ENCODE measurements around the gene MOB4. TPM values are rescaled to one million over a fixed set of nuclear protein-coding genes. Genes with fewer than 3 reads are reported as not detected.
"Not testable (repeated sequence)": the region's sequence is repeated elsewhere in the genome, so short reads cannot be mapped to it uniquely, and the experiment has no call there.

Gene MOB4
- total and polyA plus RNA-seq, 4 donors, result 24.0 to 36.1 (median 25.4) TPM

DNA sequence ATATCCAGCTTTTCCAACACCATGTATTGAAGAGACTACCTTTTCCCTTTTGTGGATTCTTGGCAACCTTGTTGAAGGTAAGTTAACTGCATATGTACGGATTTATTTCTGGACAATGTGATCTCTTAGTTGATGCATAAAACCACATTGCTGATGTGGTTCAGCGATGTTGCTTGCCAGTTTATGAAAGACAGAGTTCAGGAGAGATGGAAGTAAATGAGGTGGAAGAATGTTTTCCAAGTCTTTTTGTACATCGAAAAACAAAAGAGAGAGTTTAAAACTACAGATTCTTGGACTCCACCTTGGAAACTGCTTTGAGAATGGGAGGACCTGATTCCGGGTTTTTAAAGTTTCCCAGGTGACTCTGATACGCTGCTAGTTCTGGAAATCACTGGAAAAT is 43.8 kb downstream of the MOB4 start:
- Histone ChIP-seq H3K4me3 (ENCODE audit: low read length in 2 of 2) (no peak overlapping the region), H3K27ac (ENCODE audit: low read depth in 1 of 2, low read length in 2 of 2) (no peak overlapping the region), H3K9me3 (ENCODE audit: control insufficient read depth, low read length) (no peaks in the 10 kb centered on the region), H3K27me3 (ENCODE audit: control insufficient read depth in 1 of 2, insufficient read depth in 2 of 2, low read length in 1 of 2) (no peaks in the 10 kb centered on the region), H3K36me3 (ENCODE audit: control insufficient read depth in 1 of 2, insufficient read depth in 2 of 2, low read length in 1 of 2) (no peaks in the 10 kb centered on the region), H3K4me1 (ENCODE audit: control insufficient read depth in 1 of 2, insufficient read depth in 2 of 2, low read length in 2 of 2) (peaks cover 0 to 2% of the 10 kb centered on the region in 2 donors)
- 94% methylated on average over 5 of the region's 5 CpGs for WGBS, 2 donors
- intact Hi-C loops (cut with DNase I), result no loop called here
- ATAC-seq (ENCODE audit: low FRiP score), result no peak
- no peak for DNase-seq

DNA sequence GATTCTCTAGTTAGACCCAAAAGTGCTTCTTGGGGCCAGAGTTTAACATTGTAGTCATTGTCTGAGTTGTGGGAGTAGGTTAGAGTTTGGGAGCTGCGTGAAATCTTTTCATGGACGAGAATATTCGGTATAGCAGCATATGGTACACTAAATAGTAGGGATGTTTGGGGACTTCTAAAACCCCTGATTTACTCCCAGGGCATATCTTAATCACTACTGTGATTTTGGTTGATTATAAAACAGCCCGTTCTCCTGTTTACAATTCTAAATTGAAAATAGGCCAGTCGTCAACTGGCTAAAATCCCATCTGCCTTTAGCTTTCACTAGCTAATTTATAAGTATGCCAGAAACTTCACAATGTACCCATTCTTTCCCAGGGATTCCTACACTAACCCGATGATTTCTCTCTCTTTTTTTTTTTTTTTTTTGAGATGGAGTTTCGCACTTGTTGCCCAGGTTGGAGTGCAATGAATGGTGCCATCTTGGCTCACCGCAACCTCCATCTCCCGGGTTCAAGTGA is 44.3 kb downstream of the MOB4 start:
- ATAC-seq (ENCODE audit: low FRiP score) (no peak), DNase-seq (no peak)
- Histone ChIP-seq H3K4me3 (ENCODE audit: low read length in 2 of 2) (no peak overlapping the region), H3K27ac (ENCODE audit: low read depth in 1 of 2, low read length in 2 of 2) (no peak overlapping the region), H3K9me3 (ENCODE audit: control insufficient read depth, low read length) (no peaks in the 10 kb centered on the region), H3K4me1 (ENCODE audit: control insufficient read depth in 1 of 2, insufficient read depth in 2 of 2, low read length in 2 of 2) (peaks cover 0 to 2% of the 10 kb centered on the region in 2 donors), H3K27me3 (ENCODE audit: control insufficient read depth in 1 of 2, insufficient read depth in 2 of 2, low read length in 1 of 2) (no peaks in the 10 kb centered on the region), H3K36me3 (ENCODE audit: control insufficient read depth in 1 of 2, insufficient read depth in 2 of 2, low read length in 1 of 2) (no peaks in the 10 kb centered on the region)
- WGBS, 2 donors, result 91 to 95% methylated on average over 9 of the region's 9 CpGs
- intact Hi-C loops (cut with DNase I), result no loop called here

DNA sequence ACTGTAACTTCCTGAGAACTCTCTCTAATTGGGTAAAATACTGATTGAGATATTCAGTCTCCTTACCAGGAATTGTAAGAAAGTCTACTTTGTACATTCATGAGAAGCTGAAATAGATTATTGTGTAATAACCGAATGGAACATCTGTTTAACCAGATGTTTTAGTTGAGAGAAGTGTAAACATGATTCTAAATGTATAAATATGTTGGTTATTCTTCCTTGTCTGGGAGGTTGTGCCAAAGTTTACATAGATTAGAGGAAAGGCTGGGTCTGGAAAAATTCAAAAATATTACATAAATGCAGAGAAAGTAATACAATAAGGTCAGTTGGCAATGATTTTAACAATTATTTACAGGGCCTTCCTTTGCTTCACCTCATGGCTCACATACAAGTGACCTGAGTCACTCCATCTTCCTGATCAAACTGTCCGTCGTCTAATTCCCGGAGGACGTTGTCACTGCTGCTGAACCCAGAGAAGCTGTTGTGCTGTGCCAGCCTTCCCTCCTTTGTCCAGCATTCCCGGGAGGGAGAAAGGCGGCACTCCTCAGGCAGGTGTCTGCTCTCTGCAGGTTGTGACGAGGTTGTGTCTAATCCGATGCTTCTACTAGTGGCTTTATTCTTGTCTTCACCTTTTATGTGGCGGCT is 55.9 kb downstream of the MOB4 start:
- Histone ChIP-seq H3K27me3 (ENCODE audit: control insufficient read depth in 1 of 2, insufficient read depth in 2 of 2, low read length in 1 of 2) (no peaks in the 10 kb centered on the region), H3K9me3 (ENCODE audit: control insufficient read depth, low read length) (no peaks in the 10 kb centered on the region), H3K4me1 (ENCODE audit: control insufficient read depth in 1 of 2, insufficient read depth in 2 of 2, low read length in 2 of 2) (peaks cover 2% of the 10 kb centered on the region in 2 donors), H3K27ac (ENCODE audit: low read depth in 1 of 2, low read length in 2 of 2) (no peak overlapping the region), H3K36me3 (ENCODE audit: control insufficient read depth in 1 of 2, insufficient read depth in 2 of 2, low read length in 1 of 2) (peaks cover 0 to 3% of the 10 kb centered on the region in 2 donors), H3K4me3 (ENCODE audit: low read length in 2 of 2) (no peak overlapping the region)
- ATAC-seq (ENCODE audit: low FRiP score), result no peak
- WGBS, 2 donors, result 61 to 66% methylated on average over 10 of the region's 10 CpGs
- intact Hi-C loops (cut with DNase I), result no loop called here
- no peak for DNase-seq

DNA sequence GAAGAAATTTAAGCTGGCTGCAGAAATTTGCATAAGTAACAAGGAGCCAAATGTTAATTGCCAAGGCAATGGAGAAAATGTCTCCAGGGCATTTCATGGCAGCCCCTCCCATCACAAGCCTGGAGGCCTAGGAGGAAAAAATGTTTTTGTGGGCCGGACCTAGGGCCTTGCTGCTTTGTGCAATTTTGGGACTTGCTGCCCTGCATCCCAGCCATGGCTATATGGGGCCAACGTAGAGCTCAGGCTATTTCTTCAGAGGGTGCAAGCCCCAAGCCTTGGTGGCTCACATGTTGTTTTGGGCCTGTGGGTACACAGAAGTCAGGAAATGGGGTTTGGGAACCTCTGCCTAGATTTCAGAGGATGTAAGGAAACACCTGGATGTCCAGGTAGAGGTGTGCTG is 57.7 kb downstream of the MOB4 start:
- H3K4me3 ChIP-seq (ENCODE audit: low read length in 2 of 2), result no peak overlapping the region
- H3K36me3 ChIP-seq (ENCODE audit: control insufficient read depth in 1 of 2, insufficient read depth in 2 of 2, low read length in 1 of 2), result peaks cover 0 to 3% of the 10 kb centered on the region in 2 donors
- H3K27me3 ChIP-seq (ENCODE audit: control insufficient read depth in 1 of 2, insufficient read depth in 2 of 2, low read length in 1 of 2), result no peaks in the 10 kb centered on the region
- ATAC-seq (ENCODE audit: low FRiP score) (no peak), DNase-seq (no peak)
- WGBS, 2 donors, result 98 to 99% methylated on average over 2 of the region's 2 CpGs
- H3K9me3 ChIP-seq (ENCODE audit: control insufficient read depth, low read length), result no peaks in the 10 kb centered on the region
- intact Hi-C loops (cut with DNase I), result no loop called here
- peaks cover 4 to 7% of the 10 kb centered on the region in 2 donors for H3K4me1 ChIP-seq (ENCODE audit: control insufficient read depth in 1 of 2, insufficient read depth in 2 of 2, low read length in 2 of 2)
- H3K27ac ChIP-seq (ENCODE audit: low read depth in 1 of 2, low read length in 2 of 2), result no peak overlapping the region

DNA sequence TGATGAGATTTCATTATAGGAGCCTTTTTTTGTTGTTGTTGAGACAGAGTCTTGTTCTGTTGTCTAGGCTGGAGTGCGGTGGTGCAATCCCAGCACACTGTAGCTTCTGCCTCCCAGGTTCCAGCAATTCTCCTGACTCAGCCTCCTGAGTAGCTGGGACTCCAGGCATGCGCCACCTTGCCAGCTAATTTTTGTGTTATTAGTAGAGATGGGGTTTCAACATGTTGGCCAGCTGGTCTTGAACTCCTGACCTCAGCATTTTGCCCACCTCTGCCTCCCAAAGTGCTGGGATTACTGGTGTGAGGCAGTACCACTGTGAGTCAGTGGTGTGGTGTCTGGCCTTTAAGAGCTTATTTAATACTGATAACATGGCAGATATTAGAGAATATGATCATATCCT is 60.1 kb downstream of the MOB4 start:
- H3K4me1 ChIP-seq (ENCODE audit: control insufficient read depth in 1 of 2, insufficient read depth in 2 of 2, low read length in 2 of 2), result peaks cover 4 to 7% of the 10 kb centered on the region in 2 donors
- no peaks in the 10 kb centered on the region for H3K27me3 ChIP-seq (ENCODE audit: control insufficient read depth in 1 of 2, insufficient read depth in 2 of 2, low read length in 1 of 2)
- no peak overlapping the region for H3K27ac ChIP-seq (ENCODE audit: low read depth in 1 of 2, low read length in 2 of 2)
- intact Hi-C loops (cut with DNase I), result no loop called here
- H3K9me3 ChIP-seq (ENCODE audit: control insufficient read depth, low read length), result no peaks in the 10 kb centered on the region
- peaks cover 0 to 3% of the 10 kb centered on the region in 2 donors for H3K36me3 ChIP-seq (ENCODE audit: control insufficient read depth in 1 of 2, insufficient read depth in 2 of 2, low read length in 1 of 2)
- WGBS, 2 donors, result 97% methylated on average over 2 of the region's 2 CpGs
- ATAC-seq (ENCODE audit: low FRiP score), result no peak
- no peak overlapping the region for H3K4me3 ChIP-seq (ENCODE audit: low read length in 2 of 2)
- DNase-seq, result peak in 1 of 2 donors; percentile 51

DNA sequence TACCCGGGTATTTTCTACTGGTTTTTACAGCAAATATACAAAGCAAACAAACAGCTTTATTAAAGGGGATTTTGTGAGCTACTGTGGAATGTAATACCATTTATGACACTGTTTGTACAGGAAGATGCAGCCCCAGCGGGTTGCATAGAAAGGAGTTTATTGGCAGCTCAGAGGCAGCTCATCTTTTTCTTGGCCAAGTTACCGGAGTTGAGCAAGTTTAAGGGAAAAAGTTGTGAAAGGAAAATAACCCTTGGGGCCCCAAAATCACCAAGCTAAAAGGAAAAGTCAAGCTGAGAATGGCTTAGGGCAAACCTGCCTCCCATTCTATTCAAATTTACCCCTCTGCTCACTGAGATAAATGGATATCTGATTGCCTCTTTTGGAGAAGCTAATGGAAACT is 60.8 kb downstream of the MOB4 start:
- no peaks in the 10 kb centered on the region for H3K9me3 ChIP-seq (ENCODE audit: control insufficient read depth, low read length)
- no peak overlapping the region for H3K27ac ChIP-seq (ENCODE audit: low read depth in 1 of 2, low read length in 2 of 2)
- WGBS, 2 donors, result 11 to 19% methylated on average over 3 of the region's 3 CpGs
- H3K27me3 ChIP-seq (ENCODE audit: control insufficient read depth in 1 of 2, insufficient read depth in 2 of 2, low read length in 1 of 2), result no peaks in the 10 kb centered on the region
- peaks cover 0 to 3% of the 10 kb centered on the region in 2 donors for H3K36me3 ChIP-seq (ENCODE audit: control insufficient read depth in 1 of 2, insufficient read depth in 2 of 2, low read length in 1 of 2)
- H3K4me3 ChIP-seq (ENCODE audit: low read length in 2 of 2), result no peak overlapping the region
- intact Hi-C loops (cut with DNase I), result no loop called here
- ATAC-seq (ENCODE audit: low FRiP score) (peak; percentile 74), DNase-seq (no peak)
- peaks cover 4 to 7% of the 10 kb centered on the region in 2 donors for H3K4me1 ChIP-seq (ENCODE audit: control insufficient read depth in 1 of 2, insufficient read depth in 2 of 2, low read length in 2 of 2)

DNA sequence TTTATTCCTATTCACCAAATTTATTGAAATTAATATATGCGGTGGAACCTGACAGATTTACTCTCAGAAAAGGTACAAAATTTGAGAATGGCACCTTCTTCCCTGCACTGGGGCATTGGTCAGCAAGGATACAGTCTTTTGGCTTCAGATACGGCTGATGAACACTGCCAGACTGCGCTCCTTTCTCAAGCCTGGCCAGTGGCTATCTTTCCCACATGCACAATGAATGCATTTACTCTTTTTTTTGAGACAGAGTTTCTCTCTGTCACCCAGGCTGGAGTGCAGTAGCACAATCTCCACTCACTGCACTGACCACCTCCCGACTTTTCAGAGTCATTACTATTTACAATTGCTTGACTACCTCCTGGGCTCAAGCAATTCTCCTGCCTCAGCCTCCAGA is 61.6 kb downstream of the MOB4 start:
- no peak overlapping the region for H3K27ac ChIP-seq (ENCODE audit: low read depth in 1 of 2, low read length in 2 of 2)
- 87 to 92% methylated on average over 4 of the region's 4 CpGs for WGBS, 2 donors
- H3K27me3 ChIP-seq (ENCODE audit: control insufficient read depth in 1 of 2, insufficient read depth in 2 of 2, low read length in 1 of 2), result no peaks in the 10 kb centered on the region
- no peak overlapping the region for H3K4me3 ChIP-seq (ENCODE audit: low read length in 2 of 2)
- DNase-seq (no peak), ATAC-seq (ENCODE audit: low FRiP score) (peak; percentile 46)
- peaks cover 4 to 7% of the 10 kb centered on the region in 2 donors for H3K4me1 ChIP-seq (ENCODE audit: control insufficient read depth in 1 of 2, insufficient read depth in 2 of 2, low read length in 2 of 2)
- intact Hi-C loops (cut with DNase I), result no loop called here
- no peaks in the 10 kb centered on the region for H3K36me3 ChIP-seq (ENCODE audit: control insufficient read depth in 1 of 2, insufficient read depth in 2 of 2, low read length in 1 of 2)
- no peaks in the 10 kb centered on the region for H3K9me3 ChIP-seq (ENCODE audit: control insufficient read depth, low read length)

DNA sequence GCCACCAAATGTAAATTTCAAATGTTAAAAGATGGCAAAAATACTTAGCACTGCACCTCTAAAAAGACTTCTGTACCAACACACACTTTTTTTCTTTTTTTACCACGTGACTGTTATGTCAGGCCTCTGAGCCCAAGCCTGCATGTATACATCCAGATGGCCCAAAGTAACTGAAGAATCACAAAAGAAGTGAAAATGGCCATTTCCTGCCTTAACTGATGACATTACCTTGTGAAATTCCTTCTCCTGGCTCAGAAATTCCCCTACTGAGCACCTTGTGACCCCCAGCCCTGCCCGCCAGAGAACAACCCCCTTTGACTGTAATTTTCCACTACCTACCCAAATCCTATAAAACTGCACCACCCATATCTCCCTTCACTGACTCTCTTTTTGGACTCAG is 62.4 kb downstream of the MOB4 start:
- 76 to 81% methylated on average over 2 of the region's 2 CpGs for WGBS, 2 donors
- DNase-seq; H3K4me3 ChIP-seq (ENCODE audit: low read length in 2 of 2); H3K36me3 ChIP-seq (ENCODE audit: control insufficient read depth in 1 of 2, insufficient read depth in 2 of 2, low read length in 1 of 2); ATAC-seq (ENCODE audit: low FRiP score); H3K9me3 ChIP-seq (ENCODE audit: control insufficient read depth, low read length); intact Hi-C loops (cut with DNase I); H3K27me3 ChIP-seq (ENCODE audit: control insufficient read depth in 1 of 2, insufficient read depth in 2 of 2, low read length in 1 of 2); H3K27ac ChIP-seq (ENCODE audit: low read depth in 1 of 2, low read length in 2 of 2); H3K4me1 ChIP-seq (ENCODE audit: control insufficient read depth in 1 of 2, insufficient read depth in 2 of 2, low read length in 2 of 2): not testable (repeated sequence)

DNA sequence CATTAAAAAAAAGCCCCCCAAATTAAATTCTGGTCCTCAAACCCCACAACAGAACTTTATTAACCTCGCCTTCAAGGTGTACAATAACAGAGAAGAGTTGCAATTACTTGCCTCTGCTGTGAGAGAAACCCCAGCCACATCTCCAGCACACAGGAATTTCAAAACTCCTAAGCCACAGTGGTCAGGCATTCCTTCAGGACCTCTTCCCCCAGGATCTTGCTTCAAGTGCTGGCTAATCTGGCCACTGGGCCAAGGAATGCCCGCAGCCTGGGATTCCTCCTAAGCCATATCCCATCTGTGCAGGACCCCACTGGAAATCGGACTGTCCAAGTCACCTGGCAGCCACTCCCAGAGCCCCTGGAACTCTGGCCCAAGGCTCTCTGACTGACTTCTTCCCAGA is 64.3 kb downstream of the MOB4 start:
- intact Hi-C loops (cut with DNase I); H3K4me1 ChIP-seq (ENCODE audit: control insufficient read depth in 1 of 2, insufficient read depth in 2 of 2, low read length in 2 of 2); H3K4me3 ChIP-seq (ENCODE audit: low read length in 2 of 2); H3K9me3 ChIP-seq (ENCODE audit: control insufficient read depth, low read length); H3K36me3 ChIP-seq (ENCODE audit: control insufficient read depth in 1 of 2, insufficient read depth in 2 of 2, low read length in 1 of 2); ATAC-seq (ENCODE audit: low FRiP score); H3K27ac ChIP-seq (ENCODE audit: low read depth in 1 of 2, low read length in 2 of 2); DNase-seq; H3K27me3 ChIP-seq (ENCODE audit: control insufficient read depth in 1 of 2, insufficient read depth in 2 of 2, low read length in 1 of 2): not testable (repeated sequence)
- 93 to 96% methylated on average over 3 of the region's 3 CpGs for WGBS, 2 donors
